HK-2 (cell line): Measurements from ENCODE around the gene TUBGCP6.

ENCODE experiments used
- DNase-seq: peaks from one replicate; pipeline ENCODE4 v3.0.0-alpha.2; 2018; ENCODE audit not compliant: unreplicated experiment

The TUBGCP6 gene

DNA sequence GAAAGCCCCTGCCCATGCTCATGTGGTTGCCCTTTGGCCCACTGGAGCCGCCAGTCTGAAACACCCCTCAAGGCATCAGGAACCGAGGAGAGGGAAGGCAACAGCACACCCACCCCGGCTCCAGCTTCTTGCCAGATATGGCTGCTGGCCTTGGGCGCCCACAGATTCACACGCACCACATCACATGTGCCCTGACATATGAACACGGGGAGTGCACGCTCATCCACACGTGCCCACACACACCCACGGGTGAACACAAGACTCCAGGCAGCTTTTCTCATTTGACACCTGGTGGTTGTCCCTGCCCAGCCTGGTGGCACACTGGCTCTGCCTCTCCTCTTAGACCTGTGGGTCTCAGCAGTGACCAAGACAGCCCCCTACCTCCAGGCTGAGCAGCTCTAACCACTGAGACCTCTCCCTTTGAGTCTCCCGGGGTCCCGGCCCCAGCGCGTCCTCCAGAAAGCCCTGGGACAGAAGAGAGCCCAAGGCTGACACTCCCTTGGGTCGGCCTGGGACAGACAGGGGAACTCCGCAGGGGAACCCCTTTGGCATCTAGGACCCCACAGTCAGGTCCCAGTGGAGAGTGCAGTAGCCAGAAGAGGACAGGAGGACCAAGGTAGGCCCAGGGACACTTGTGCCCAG, 19.4 kb upstream of the TUBGCP6 start:
- no peak for DNase-seq

DNA sequence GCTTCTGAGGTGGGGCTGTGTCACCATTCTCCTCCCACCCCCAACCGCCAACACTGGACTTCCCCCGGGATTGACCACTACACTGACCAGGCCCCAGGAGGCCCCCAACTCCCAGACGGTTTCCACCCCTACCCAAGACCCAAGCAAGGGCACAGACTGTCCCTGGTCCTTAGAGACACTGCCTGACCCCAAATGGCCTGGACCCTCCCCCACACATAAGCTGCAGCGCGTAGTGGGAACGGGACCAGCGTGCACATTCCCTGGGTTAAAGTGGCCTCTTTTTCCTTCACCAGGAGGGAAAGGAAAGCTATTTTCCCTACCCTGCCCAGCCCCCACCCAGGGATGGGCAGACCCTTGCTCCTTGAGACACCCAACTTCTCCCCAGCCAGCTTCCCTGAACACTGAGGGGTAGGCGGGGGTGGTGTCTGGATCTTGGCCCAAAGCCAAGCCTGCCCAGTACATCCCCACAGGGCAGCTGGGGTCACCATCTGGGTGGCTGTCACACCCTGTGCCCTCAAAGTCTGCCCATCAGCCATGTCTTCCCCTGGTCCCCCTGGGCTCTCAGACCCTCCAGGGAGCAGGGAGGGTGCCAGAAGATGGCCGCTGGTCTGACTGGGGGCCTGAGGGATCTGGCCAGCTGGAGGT, 18.3 kb upstream of the TUBGCP6 start:
- DNase-seq, result no peak

DNA sequence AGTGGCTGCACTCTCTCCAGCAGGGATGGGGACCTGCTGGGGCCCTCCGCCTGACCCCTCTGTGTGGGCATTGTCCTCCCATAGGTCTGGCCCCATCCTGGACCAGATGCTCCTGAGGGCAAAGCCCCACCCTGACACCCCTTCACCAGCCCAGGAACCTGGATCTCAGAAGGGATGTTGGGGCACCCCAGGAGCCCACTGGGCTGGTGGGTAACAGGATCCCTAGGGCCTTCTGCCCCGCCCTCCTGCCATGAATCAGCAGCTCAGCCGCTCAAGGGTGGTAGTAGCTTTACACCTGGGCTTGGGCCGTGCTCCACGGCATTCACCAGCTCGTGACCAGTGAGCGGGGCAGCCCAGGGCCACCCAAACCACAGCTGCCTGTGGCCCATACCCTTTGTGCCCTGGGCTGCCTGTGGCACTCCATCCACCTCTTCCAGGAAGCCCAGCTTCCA, 17.7 kb upstream of the TUBGCP6 start:
- peak; percentile 72 for DNase-seq

DNA sequence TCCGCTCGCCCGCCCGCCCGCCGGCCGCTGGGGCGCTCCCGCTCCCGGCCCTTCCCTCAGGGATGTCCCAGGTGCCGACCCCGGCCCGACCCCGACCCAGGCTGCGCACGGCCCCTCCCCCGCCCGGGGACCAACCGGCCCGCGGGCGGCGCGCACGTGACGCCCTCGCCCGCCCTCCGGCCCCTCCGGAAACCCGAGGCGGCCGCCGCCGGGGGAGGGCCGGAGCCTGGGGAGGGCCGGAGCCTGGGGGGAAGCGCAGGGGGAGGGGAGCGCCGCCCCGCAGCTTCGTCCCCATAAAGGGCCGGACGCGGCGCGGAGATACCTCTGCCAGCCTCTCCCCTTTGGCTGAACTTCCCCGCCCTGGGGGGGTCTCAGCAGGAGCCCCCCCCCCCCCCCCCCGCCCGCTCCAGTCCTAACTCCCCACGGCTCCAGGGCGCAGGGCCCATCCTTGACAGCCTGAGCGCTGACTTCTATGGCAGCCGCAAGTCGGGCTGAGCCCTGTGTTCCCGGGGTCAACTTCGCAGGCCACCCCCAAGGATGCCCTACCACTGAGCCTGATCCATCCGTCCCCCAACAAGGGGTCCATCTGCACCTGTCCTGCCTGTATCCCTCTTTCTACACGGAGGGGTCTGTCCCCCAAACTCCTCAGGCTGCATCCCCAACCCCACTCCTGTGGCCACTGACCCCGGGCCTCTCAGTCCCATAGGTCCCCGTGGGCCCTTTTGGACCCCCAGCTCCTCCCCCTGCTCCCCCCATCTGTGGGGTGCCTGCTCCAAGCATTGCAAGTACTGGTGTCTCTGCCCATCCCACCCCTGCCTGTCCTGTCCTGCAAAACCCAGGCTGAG, 17.0 kb upstream of the TUBGCP6 start, which contains the start of gene MAPK12:
MAPK12 (minus strand) TSS at position 69 of the 845 bp plus-strand sequence. CDS start 174 bp downstream, outside the sequence.
- DNase-seq, result no peak

DNA sequence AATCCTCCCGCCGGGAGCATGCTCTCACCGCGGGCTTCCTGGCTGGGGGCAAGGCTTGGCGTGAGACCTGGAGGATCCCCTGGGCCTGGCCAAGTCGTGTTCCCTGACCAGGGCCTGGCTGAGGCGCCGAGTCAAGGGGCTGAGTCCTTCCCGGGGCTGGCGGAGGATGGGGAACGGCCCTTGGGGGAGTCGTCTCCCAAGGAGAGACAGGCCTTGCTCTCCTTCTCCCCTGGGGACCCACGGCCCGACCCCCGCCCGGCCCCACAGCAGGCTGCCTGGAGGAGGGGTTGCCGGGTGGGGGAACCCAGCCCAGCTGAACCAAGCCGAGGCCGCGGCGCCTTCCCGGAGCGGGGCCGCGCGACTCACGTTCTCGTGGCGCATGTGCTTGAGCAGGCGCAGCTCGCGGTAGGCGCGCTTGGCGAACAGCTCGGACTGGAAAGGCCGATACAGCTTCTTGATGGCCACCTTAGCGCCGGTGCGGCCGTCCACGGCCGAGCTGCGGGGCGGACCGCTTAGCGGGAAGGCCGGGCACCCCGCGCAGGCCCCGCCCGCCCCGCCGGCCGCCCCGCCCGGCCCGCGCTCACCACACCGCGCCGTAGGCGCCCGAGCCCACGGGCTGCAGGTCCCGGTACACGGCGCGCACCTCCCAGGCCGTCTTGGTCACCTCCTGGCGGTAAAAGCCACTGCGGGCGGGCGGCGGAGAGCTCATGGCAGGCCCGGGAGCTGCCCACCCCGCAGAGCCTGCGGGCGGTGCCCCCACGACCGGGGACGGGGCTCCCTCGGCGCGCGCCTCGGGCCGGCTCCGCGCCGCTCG, 16.2 kb upstream of the TUBGCP6 start:
- peak; percentile 63 for DNase-seq

DNA sequence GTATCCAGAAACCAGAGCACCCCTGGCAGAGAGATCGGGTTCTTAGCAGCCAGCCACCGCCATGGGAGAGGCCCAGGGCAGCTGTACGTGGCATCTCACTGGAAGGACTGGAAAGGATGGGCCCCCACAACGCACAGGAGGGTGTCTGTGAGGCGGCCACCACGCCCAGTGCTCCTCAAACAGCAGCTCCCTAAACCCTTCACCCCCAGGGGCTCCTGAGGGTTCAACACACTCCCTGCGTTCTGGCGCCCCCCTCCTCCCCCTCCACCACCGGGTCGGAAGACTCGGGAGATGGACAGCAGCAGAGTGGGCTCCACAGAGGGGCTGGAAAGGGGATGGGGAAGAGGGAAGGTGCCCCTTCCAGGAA, 15.6 kb upstream of the TUBGCP6 start:
- DNase-seq, result no peak

DNA sequence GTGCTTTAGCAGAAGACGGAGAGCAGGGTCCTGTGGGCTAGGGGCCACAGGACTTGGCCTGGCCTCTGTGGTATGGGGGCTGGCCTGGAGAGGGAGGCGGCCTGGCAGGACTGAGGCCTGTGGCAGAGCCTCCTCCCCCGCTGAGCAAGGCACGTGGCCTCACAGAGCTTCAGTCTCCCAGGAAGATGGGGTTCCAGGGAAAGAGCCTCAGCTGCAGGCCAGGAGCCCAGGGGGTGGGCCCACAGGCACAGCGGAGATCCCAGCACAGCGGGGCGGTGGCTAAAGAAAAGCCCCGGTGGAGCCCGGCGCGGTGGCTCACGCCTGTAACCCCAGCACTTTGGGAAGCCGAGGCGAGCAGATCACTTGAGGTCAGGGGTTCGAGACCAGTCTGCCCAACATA, 14.5 kb upstream of the TUBGCP6 start:
- DNase-seq, result no peak

DNA sequence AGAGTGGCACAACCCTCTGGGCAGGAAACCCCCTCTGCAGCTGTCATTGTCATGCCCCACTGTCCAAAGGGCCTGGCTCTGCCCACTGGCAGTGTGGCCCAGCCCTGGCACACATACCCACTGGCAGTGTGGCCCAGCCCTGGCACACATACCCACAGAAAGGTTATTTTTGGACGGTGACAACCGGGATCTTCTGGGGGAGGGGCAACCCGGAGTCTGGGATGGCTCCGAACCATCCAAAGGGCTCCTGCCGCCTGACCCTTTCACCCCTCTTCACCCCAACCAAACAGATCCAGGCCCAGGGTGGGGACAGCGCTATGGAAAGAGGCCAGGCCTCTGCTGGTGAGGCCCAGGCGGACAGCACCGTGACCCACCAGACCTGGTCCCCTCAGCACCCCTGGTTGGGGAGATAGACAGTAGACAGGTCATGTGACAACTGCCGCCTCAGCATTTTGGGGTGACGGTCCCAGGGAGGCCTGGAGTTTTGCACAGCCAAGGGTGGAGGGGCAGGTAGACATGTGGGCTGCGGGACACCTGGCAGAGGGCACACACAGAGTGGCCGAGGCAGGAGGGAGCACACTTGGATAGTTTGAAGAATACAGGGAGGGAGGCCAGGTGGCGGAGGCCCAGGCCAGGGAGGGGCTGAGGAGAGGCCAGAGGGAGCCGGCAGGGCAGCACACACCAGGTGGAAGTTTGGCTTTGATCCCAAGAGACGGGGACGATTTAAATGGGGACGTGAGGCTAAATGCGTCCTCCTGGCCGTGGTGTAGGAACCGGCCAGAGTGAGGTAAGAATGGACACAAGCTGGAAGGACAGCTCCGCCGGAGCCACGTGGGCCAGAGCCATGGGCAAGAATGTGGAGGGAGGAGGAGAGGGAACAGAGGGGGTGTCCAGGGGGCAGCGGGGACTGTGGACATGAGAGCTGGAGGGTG, 13.8 kb upstream of the TUBGCP6 start:
- DNase-seq, result no peak

DNA sequence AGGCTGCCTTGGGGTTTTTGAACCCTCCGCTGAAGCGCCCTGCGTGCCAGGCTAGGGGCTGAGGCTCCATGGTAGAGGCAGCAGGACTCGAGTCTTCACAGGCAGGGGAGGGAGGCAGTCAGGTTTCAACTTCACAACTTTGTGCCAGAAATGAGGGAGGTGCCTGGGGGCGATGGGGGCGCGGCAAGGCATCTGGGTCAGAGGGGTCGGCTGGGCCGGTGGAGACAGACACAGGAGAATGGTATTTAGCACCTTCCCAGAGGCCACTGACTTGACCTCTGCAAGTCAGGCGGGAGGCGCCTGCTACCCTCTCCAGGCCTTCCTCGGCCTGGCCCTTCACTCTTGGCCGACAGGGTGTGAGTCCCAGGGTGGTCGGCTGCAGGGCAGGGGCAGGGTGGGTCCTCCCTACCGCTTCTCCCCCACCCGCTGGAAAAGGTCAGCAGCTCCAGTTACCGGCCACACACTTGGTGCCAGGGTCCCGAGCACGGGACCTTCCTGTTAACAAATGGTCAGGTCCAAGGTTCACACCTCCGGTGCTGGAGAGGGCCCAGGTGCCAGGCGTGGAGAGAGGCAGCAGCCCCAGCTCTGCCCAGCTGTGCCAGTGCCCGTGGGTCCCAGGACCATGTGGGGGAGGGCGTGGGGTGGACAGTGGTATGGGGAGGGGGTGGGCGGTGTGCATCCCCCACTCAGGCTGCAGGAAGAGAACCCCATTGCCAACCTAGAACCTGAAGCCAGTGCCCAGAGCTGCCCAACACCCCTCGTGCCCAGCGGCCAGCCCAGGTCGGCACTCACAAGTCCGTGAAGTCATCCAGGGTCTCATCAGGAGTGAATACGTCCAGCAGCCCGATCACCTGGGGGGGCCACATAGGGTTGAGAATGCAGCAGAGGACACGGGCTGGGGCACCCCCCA, 12.9 kb upstream of the TUBGCP6 start:
- no peak for DNase-seq

DNA sequence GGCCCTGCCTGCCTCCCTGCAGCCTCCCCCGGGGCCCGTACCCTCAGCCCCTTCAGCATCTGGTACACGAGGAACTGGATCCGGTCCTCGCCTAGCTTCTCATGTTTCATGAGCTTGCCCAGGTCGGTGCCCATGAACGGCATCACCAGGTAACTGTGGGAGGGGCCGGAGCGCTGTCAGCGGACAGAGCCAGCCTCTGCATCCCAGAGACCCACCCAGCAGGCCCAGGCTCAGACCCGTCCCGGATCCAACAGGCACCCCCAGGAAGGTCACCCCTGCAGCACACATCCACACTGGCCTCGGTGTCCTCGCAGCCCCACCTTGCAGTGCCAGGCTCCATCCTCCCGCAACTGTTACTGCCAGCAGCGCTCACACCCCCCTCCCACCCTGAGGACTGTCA, 12.2 kb upstream of the TUBGCP6 start:
- DNase-seq, result no peak

DNA sequence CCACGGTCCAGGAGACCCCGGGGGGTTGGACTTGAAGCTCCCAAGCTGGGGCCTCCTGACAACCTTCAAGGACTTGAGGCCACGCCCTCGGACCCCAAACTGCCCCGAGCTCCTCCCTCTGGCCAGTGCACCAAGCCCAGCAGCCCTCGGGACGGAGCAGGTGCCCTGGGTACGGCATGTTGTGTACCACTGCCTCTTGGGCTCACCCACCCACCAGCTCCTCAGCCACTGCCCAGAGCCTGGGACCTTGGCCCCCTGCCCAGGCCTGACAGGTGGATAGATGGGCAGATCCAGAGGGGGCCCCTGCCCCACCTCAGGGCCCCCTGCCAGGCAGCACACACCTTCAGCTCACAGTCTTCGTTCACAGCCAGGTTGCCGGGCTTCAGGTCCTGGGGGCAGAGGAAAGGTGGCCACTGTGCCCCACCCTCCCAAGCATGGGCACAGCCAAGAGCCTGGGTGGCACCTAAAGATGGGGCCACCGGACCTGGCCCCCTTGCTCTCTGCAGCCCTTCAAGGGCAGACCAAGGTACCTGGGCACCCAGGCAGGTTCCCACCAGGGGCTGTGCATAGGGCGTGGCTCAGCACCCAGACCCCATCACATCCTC, 11.5 kb upstream of the TUBGCP6 start:
- DNase-seq, result no peak

DNA sequence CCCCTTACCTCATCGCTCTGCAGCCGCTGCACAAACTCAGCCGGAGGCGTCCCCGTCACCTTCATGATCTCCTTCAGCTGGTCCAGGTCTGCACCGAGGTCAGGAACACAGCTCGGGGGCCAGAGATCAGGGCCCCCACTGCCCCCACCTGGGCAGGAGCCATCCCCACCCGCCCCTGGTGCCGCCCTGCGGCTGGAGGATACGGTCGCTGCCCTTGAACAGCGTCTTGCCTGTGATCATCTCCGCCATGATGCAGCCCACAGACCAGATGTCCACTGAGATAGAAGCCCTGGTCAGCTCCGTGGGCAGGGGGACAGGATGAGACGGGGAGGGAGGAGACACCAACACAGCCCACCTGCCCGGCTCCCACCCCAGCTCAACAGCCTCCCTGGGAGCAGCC, 10.8 kb upstream of the TUBGCP6 start:
- no peak for DNase-seq

DNA sequence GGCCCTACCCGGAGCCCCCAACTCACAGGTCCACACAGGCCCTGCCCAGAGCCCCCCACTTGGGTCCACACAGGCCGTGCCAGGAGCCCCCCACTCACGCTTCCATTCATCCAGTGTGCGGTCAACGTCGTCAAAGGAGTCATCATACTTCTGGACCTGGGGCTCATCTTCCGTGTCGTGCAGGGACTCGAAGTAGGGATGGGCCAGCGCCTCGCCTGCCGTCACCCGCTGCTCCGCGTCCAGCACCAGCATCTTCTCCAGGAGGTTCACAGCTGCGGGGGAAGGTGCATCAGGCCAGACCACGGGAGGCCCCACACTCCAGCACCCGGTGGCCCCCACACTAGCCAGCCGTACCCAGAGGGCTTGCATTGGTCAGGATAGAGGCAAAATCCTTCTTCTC, 10.3 kb upstream of the TUBGCP6 start:
- DNase-seq, result no peak

DNA sequence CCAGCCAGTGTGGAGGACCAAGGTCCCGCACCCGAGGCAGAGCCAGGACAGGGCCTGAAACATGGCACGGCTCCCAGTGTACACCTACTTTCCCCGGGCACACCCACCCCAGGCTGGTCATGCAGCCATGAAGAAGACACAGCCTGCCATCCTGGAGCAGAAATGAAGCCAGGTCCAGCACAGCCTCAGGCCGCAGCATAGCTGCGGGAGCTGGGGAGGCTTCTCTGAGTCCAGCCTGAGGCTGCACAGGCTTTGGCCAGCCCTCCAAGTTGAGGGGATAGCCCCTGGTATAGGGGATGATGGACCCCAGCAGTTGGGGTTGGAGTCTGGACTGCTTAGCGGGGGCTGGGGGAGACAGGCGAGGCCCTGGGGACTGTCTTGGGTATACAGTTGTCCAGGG, 9.1 kb upstream of the TUBGCP6 start:
- no peak for DNase-seq

DNA sequence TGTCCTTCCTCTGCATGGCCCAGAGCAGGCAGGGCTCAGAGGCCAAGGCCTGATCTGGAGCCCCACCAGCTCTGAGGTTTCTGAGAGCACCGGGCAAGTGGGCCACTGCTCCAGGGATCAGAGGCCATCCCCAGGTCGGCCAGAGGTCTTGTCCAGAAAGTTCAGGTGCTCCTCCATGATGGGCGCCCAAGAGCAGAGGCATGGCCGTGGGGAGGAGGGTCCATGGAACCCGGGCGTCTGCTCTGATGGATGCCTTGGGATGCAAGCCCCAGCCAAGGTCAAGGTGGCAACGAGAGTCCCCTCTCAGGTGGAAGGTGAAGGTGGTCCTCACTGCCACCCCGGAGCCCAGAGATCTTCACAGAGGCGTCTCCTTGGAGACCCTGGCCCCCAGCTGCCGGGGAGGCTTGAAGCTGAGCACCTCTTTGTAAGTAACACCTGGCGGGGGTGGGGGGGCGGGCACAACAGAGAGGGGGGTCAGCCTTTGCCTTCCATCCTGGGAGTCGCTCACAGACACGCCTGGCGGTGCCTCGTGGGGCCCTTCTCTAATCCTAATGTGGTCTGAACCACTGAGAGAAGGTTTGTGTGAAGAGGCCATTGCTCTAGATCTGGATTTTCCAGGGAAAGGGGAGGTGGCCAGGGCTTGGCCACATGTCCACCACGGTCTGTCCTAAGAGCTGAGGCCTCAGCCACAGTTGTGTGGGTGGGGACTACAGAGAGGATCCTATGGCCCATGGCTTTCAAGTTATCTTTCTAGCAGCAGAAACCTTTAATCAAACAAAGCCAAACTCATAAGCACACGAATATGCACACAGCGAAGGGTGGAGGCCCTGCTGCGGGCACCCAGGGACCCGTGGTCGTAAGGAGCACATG, 8.5 kb upstream of the TUBGCP6 start:
- no peak for DNase-seq

DNA sequence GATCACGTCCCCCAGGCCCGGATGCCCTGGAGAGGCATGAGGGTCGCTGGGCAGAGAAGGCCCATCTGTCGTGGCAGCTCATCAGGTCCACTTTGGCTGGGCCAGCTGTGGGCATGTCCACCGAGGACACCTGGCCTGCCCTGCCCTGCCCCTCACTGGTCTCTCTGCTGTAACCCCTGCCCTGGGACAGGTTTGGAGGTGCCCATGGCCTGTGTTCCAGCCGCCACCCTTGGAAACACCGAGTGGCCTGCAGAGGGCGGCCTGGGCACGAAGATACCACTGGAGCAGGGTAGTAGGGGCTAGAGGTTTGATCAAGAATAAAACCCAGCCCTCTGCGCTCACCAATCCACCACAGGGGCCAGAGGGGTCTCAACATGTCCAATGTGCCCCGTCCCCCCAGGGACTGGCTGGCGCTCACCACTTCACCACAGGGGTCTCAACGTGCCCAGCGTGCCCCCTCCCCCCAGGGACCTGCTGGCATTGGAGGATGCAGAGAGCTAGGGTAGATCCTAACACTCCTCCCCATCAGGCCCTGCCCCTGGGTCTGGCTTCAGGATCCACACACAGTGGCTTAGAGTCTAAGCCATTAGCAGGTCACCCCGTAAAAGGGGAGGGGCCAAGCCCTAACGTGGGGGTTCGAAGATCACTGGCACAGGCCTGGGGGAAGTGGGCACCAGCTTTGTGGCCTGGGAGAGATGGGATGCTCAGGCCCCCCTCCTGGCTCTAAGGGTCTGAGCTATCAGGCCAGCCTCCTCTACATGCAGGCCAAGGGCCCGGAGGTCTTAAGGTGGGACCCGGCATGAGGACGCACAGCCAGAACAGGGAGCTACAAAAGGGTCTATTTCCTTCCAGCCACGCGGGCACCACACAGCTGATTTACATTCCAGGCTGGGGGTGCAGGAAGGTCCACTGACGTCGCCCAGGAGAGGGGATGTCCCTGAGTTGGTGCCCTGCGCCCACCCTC, 7.5 kb upstream of the TUBGCP6 start:
- DNase-seq, result peak; percentile 65

DNA sequence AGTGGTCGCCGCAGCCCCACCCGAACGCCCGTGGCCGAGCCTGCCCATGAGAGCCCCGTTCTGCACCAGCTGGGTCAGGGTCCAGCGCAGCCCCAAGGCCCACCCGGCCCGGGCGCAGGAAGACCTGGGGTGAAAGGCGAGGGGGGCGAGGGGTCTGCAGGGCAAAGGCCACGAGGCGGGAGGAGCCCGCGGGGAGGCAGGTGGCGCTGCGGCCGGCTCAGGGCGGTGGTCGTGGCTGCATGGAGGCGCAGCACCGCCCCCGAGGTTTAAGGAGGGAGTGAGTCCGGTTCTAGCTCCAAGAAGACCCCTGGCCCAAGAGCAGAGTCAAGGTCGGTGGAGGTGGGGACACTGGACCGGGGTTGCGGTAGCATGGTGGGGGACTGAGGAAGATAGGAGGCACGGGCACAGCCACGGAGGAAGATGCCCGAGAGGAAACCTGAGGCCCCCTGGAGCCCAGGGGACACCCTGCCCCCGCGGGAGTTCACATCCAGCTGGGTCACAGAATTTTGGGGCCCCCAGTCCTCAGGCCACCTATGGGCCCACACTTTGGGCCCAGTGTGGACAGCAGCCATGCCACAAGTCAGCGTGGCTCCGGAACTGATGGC, 6.8 kb upstream of the TUBGCP6 start:
- DNase-seq, result no peak
